ENCODE data around the gene STAB1.

- TF ChIP-seq POLR2AphosphoS5 (IDR thresholded peaks at IDR 0.05; ENCODE audit: low read depth) = no peak
- TF ChIP-seq, protein P1, sequence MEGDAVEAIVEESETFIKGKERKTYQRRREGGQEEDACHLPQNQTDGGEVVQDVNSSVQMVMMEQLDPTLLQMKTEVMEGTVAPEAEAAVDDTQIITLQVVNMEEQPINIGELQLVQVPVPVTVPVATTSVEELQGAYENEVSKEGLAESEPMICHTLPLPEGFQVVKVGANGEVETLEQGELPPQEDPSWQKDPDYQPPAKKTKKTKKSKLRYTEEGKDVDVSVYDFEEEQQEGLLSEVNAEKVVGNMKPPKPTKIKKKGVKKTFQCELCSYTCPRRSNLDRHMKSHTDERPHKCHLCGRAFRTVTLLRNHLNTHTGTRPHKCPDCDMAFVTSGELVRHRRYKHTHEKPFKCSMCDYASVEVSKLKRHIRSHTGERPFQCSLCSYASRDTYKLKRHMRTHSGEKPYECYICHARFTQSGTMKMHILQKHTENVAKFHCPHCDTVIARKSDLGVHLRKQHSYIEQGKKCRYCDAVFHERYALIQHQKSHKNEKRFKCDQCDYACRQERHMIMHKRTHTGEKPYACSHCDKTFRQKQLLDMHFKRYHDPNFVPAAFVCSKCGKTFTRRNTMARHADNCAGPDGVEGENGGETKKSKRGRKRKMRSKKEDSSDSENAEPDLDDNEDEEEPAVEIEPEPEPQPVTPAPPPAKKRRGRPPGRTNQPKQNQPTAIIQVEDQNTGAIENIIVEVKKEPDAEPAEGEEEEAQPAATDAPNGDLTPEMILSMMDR (IDR thresholded peaks at IDR 0.05; ENCODE audit: insufficient read depth, low read length) = no peak
These were observed 40.2 kb upstream of the STAB1 start for GRCh38 chr3:52454938-52455282.

All from HL-60 (cell line).